CD14-positive monocyte (primary cell): ENCODE results near the gene RRP12. TPM values are rescaled to one million over a fixed set of nuclear protein-coding genes. Genes with fewer than 3 reads are reported as not detected.

Experiments
- DNase-seq, 3 donors: peaks; one replicate each; pipeline ENCODE4 v3.0.0-alpha.2; 2011 to 2022
- H2AFZ ChIP-seq: 2 replicates; pipeline ENCODE4 v1.6.0; 2012; ENCODE audit warnings: mild to moderate bottlenecking, low read depth, low read length, inconsistent platforms; ENCODE audit not compliant: insufficient read depth, poor library complexity, severe bottlenecking
- H3K27ac ChIP-seq, 2 donors: 1 replicate in 1 of 2; 2 replicates in 1 of 2; pipeline ENCODE4 v1.5.1; 2012 to 2013; ENCODE audit warnings: low read length in 2 of 2, control low read depth in 1 of 2, inconsistent platforms in 1 of 2, low read depth in 1 of 2, mild to moderate bottlenecking in 1 of 2
- H3K27me3 ChIP-seq, 2 donors: one replicate each; pipeline versions ENCODE4 v1.6.0 to v1.6.1; 2011 to 2013; ENCODE audit warnings: low read length in 2 of 2; ENCODE audit not compliant: control insufficient read depth in 2 of 2, insufficient read depth in 2 of 2
- H3K36me3 ChIP-seq, 2 donors: replicated peaks in 1 of 2; 1 replicate in 1 of 2; 2 replicates in 1 of 2; pipeline versions ENCODE4 v1.5.1 to v1.6.1; 2012 to 2013; ENCODE audit warnings: low read length in 2 of 2, control low read depth in 1 of 2, inconsistent platforms in 1 of 2, mild to moderate bottlenecking in 1 of 2; ENCODE audit not compliant: insufficient read depth in 2 of 2, control insufficient read depth in 1 of 2
- H3K4me1 ChIP-seq, 2 donors: 1 replicate in 1 of 2; 2 replicates in 1 of 2; pipeline versions ENCODE4 v1.5.1 to v1.6.1; 2012 to 2013; ENCODE audit warnings: low read length in 2 of 2, control low read depth in 1 of 2, inconsistent platforms in 1 of 2, mild to moderate bottlenecking in 1 of 2, moderate library complexity in 1 of 2; ENCODE audit not compliant: insufficient read depth in 2 of 2, control insufficient read depth in 1 of 2
- H3K4me2 ChIP-seq: replicated peaks from 2 replicates; pipeline ENCODE3; 2012; ENCODE audit warnings: low read length, moderate library complexity, mild to moderate bottlenecking; ENCODE audit not compliant: poor library complexity, severe bottlenecking; ENCODE audit errors: extremely low read depth
- H3K4me3 ChIP-seq, 3 experiments: fragments of 200-600 bp in 1 of 3; sonication (generic) in 1 of 3; replicated peaks in 1 of 3; 1 replicate in 2 of 3; 2 replicates in 1 of 3; pipeline ENCODE4 v1.5.1; 2011 to 2013; ENCODE audit warnings: low read length in 3 of 3, mild to moderate bottlenecking in 3 of 3, control low read depth in 2 of 3, low read depth in 2 of 3, inconsistent platforms in 1 of 3, moderate library complexity in 1 of 3
- H3K79me2 ChIP-seq: 2 replicates; pipeline ENCODE4 v1.6.0; 2012; ENCODE audit warnings: mild to moderate bottlenecking, control low read depth, inconsistent platforms, low read length, moderate library complexity; ENCODE audit not compliant: insufficient read depth
- H3K9ac ChIP-seq: 2 replicates; pipeline ENCODE4 v1.6.0; 2017; ENCODE audit warnings: low read length, mild to moderate bottlenecking; ENCODE audit not compliant: insufficient read depth, poor library complexity, severe bottlenecking
- H3K9me3 ChIP-seq, 2 donors: replicated peaks in 1 of 2; 1 replicate in 1 of 2; 2 replicates in 1 of 2; pipeline versions ENCODE4 v1.5.1 to v1.6.1; 2012 to 2013; ENCODE audit warnings: low read length in 2 of 2, control low read depth in 1 of 2; ENCODE audit not compliant: control insufficient read depth in 1 of 2, insufficient read depth in 1 of 2
- H4K20me1 ChIP-seq: 2 replicates; pipeline ENCODE4 v1.6.0; 2012; ENCODE audit warnings: mild to moderate bottlenecking, low read length, control low read depth, moderate library complexity; ENCODE audit not compliant: insufficient read depth
- H3K27ac Mint-ChIP-seq, 7 donors: one replicate each; pipeline ENCODE4 v1.8.0; 2020; ENCODE audit warnings: mild to moderate bottlenecking in 7 of 7, mixed read lengths in 7 of 7, moderate library complexity in 6 of 7, inconsistent platforms in 2 of 7
- H3K27me3 Mint-ChIP-seq, 3 donors: one replicate each; pipeline ENCODE4 v1.8.0; 2021 to 2022; ENCODE audit warnings: low read depth in 3 of 3, mild to moderate bottlenecking in 3 of 3, mixed read lengths in 3 of 3, moderate library complexity in 3 of 3, inconsistent platforms in 1 of 3
- H3K36me3 Mint-ChIP-seq, 2 donors: one replicate each; pipeline ENCODE4 v1.8.0; 2020; ENCODE audit warnings: mixed read lengths in 2 of 2, inconsistent platforms in 1 of 2, mild to moderate bottlenecking in 1 of 2
- H3K4me1 Mint-ChIP-seq: one replicate; pipeline ENCODE4 v1.8.0; 2020; ENCODE audit warnings: mild to moderate bottlenecking, mixed read lengths
- H3K4me3 Mint-ChIP-seq, 2 donors: one replicate each; pipeline ENCODE4 v1.8.0; 2020; ENCODE audit warnings: mild to moderate bottlenecking in 2 of 2, mixed read lengths in 2 of 2, moderate library complexity in 1 of 2
- H3K9me3 Mint-ChIP-seq, 7 donors: one replicate each; pipeline ENCODE4 v1.8.0; 2020 to 2022; ENCODE audit warnings: mixed read lengths in 7 of 7, mild to moderate bottlenecking in 6 of 7, moderate library complexity in 6 of 7, inconsistent platforms in 2 of 7
- WGBS: methylation state at CpG from one replicate; pipeline ENCODE4 v1.1.5; 2013; ENCODE audit warnings: missing lambda C conversion rate; ENCODE audit not compliant: insufficient coverage; 5-methylcytosine and 5-hydroxymethylcytosine counted together
- intact Hi-C, 2 donors: fragments of 100-400 bp; cut with micrococcal nuclease; formaldehyde crosslinking; loops; one replicate each; pipeline versions ENCODE4 v1.15.0 to v1.15.1; 2023
- polyA plus RNA-seq, 3 donors: library from polyadenylated mRNA; depleted of rRNA in 1 of 3; unstranded in 2 of 3; stranded (reverse) in 1 of 3; fragments of 300-500 nt in 2 of 3; fragments of >200 nt in 1 of 3; fragmentation: Illumina TruSeq in 2 of 3; gene quantifications; 1 replicate in 2 of 3; 2 replicates in 1 of 3; pipeline ENCODE4 v1.2.3, GENCODE V29; 2012 to 2021
- TF ChIP-seq, protein P1 (sequence below): fragments of 200-600 bp; IDR thresholded peaks from one replicate; pipeline ENCODE4 v1.8.0; 2022; ENCODE audit warnings: antibody characterized with exemption, mild to moderate bottlenecking

Gene RRP12
- polyA plus RNA-seq, 3 donors = 31.0 to 98.7 (median 44.3) TPM

DNA sequence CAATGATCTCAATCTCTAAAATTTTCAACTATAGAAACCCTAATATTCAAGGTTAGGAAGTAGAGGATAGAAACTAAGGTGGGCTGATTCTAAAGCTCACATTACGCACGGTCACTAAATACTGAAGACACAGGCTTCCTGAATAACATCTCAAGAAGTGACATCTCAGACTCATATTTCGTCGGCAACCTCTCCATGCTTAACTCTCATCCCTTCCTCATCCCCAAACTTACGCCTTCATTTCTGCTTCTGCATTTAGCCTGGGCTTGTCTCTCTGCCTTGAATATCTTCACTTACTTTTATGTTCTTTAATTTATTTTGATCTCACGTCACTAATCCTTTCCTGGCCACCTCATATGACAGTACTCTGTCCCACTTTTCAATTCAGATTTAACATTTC lies 34.1 kb upstream of the RRP12 start:
- 86% methylated on average over 6 of the region's 6 CpGs for WGBS
- Histone ChIP-seq H3K27me3 (no peaks in the 10 kb centered on the region), H3K4me3 (no peak overlapping the region), H3K9me3 (no peaks in the 10 kb centered on the region), H3K9ac (no peak overlapping the region), H3K79me2 (peaks cover 15% of the 10 kb centered on the region), H3K36me3 (peaks cover 66 to 88% of the 10 kb centered on the region in 2 donors), H3K27ac (no peak overlapping the region), H3K4me1 (no peaks in the 10 kb centered on the region), H3K4me2 (no peak overlapping the region), H4K20me1 (peaks cover 26% of the 10 kb centered on the region), H2AFZ (no peak overlapping the region)
- peak overlapping the region in 5 of 7 donors; percentile 21 to 78 (median 54) for H3K27ac Mint-ChIP-seq
- DNase-seq = no peak
- H3K36me3 Mint-ChIP-seq = peaks cover 67 to 88% of the 10 kb centered on the region in 2 donors
- H3K4me1 Mint-ChIP-seq = no peaks in the 10 kb centered on the region
- H3K9me3 Mint-ChIP-seq = no peaks in the 10 kb centered on the region
- intact Hi-C loops = no loop called here
- H3K4me3 Mint-ChIP-seq = no peak overlapping the region
- TF ChIP-seq, protein P1, sequence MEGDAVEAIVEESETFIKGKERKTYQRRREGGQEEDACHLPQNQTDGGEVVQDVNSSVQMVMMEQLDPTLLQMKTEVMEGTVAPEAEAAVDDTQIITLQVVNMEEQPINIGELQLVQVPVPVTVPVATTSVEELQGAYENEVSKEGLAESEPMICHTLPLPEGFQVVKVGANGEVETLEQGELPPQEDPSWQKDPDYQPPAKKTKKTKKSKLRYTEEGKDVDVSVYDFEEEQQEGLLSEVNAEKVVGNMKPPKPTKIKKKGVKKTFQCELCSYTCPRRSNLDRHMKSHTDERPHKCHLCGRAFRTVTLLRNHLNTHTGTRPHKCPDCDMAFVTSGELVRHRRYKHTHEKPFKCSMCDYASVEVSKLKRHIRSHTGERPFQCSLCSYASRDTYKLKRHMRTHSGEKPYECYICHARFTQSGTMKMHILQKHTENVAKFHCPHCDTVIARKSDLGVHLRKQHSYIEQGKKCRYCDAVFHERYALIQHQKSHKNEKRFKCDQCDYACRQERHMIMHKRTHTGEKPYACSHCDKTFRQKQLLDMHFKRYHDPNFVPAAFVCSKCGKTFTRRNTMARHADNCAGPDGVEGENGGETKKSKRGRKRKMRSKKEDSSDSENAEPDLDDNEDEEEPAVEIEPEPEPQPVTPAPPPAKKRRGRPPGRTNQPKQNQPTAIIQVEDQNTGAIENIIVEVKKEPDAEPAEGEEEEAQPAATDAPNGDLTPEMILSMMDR = no peak
- no peaks in the 10 kb centered on the region for H3K27me3 Mint-ChIP-seq

DNA sequence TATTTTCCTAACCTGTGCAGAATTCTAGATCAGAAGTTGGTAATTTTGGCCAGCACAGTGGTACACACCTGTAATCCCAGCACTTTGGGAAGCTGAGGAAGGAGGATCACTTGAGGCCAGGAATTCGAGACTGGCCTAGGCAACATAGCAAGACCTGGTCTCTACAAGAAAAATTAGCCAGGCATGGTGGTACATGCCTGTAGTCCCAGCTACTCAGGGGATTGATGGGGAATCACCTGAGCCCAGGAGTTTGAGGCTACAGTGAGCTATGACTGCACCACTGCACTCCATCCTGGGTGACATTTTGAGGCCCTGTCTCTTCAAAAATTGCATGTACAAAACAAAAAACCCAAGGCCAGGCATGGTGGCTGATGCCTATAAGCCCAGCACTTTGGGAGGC lies 33.4 kb upstream of the RRP12 start:
- Histone ChIP-seq H3K27ac (peak overlapping the region in 1 of 2 donors; percentile 51), H3K79me2 (peaks cover 22% of the 10 kb centered on the region), H3K4me2 (no peak overlapping the region), H3K9me3 (no peaks in the 10 kb centered on the region), H3K4me3 (no peak overlapping the region), H3K27me3 (no peaks in the 10 kb centered on the region), H3K36me3 (peaks cover 67 to 90% of the 10 kb centered on the region in 2 donors), H3K9ac (no peak overlapping the region), H2AFZ (no peak overlapping the region), H3K4me1 (peaks cover under 1 to 4% of the 10 kb centered on the region in 2 donors), H4K20me1 (peaks cover 32% of the 10 kb centered on the region)
- Mint-ChIP-seq H3K4me1 (peaks cover under 1% of the 10 kb centered on the region), H3K9me3 (no peaks in the 10 kb centered on the region), H3K27ac (peak overlapping the region in 4 of 7 donors; percentile 5 to 82 (median 70)), H3K4me3 (no peak overlapping the region), H3K36me3 (peaks cover 68 to 88% of the 10 kb centered on the region in 2 donors), H3K27me3 (no peaks in the 10 kb centered on the region)
- TF ChIP-seq, protein P1 = no peak
- DNase-seq = no peak
- 100% methylated on average over 1 of the region's 1 CpG for WGBS
- intact Hi-C loops = no loop called here
